ENCODE results near the gene VWF.

Gene VWF

DNA sequence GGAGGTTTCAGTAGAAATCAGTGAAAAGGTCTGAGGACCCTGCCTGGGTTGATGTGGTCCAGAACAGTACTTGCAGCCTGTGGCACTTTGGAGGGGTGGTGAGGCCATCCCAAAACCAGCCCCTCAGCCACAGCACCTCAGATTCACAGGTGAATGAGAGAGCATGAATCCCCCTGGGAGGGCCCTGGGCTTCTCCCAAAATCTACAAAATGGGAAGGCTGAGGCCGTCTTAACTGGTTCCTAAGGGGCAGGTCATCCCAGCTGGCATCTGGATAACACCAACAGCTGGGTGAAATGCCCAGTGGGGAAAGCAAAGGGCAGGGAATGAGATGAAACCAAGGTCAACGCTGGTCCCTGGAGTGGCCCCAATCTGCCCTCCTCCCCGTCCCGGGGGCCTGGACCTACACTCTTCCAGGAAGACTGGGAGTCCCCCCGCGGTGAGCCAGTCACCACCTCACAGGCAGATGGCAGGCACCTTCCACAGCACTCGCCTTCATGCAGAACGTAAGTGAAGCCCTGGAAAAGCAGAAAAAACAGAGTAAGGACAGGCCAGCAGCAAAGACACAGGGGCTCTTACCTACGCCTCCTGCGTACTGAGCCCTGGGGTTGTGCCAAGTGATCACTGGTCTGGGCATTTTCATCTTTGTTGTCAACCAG is 153.1 kb downstream of the VWF start:
- no peak for TF ChIP-seq CTCF (IDR thresholded peaks at IDR 0.05)
- H3K9me3 Mint-ChIP-seq, result no peaks in the 10 kb centered on the region
- no peak for DNase-seq
- H3K36me3 Mint-ChIP-seq (ENCODE audit: low read depth), result no peaks in the 10 kb centered on the region
- H3K4me3 Mint-ChIP-seq, result no peak overlapping the region
- H3K27me3 Mint-ChIP-seq (ENCODE audit: low read depth, poor library complexity), result peaks cover 27% of the 10 kb centered on the region
- peaks cover 5% of the 10 kb centered on the region for H3K4me1 Mint-ChIP-seq
- no peak overlapping the region for H3K27ac Mint-ChIP-seq

- no peak for DNase-seq
- no peaks in the 10 kb centered on the region for H3K9me3 Mint-ChIP-seq
- H3K36me3 Mint-ChIP-seq (ENCODE audit: low read depth), result no peaks in the 10 kb centered on the region
- no peak overlapping the region for H3K4me3 Mint-ChIP-seq
- TF ChIP-seq CTCF (IDR thresholded peaks at IDR 0.05), result no peak
- H3K27ac Mint-ChIP-seq, result no peak overlapping the region
- peaks cover 14% of the 10 kb centered on the region for H3K4me1 Mint-ChIP-seq
- H3K27me3 Mint-ChIP-seq (ENCODE audit: low read depth, poor library complexity), result peaks cover 33% of the 10 kb centered on the region
These were observed 154.3 kb downstream of the VWF start for GRCh38 chr12:5969974-5970690.

DNA sequence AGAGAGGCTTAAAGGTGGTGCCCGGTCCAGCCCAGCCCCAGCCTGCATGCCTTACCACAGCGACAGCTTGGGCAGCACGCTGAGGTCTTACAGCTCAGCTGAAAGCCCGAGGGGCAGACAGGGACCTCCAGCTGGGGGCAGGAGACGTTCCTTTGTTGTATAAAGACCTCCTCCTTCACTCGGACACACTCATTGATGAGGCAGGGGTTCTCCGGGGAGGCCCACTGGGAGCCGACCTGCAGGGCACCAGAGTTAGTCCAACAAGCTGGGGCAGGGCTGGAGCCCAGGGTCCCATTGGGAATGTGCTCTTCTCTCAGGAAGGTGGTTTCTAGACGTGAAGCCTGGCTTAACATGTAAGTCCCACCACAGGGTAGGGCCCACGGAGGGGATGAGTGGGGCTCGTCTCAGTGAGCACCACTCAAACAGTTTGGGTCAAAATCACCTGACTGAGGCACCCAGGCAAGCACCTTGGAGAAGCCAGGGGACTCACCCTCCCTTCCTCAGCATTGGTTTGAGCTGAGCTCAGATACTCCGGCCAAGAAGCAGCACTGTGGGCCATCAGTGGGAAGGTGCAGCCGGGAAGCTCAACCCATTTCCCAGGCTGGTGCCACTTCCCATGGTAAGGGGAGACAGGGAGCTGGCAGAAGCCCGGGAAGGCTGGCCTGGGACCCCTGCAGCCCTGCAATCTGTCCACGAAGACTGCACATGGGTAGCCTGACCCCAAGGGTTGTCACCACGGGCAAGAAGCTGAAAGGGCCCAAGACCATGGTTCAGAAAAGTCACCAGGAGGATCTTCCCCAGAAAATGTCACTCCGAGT is 155.1 kb downstream of the VWF start:
- H3K4me1 Mint-ChIP-seq, result peaks cover 22% of the 10 kb centered on the region
- peaks cover 35% of the 10 kb centered on the region for H3K27me3 Mint-ChIP-seq (ENCODE audit: low read depth, poor library complexity)
- H3K9me3 Mint-ChIP-seq, result no peaks in the 10 kb centered on the region
- H3K4me3 Mint-ChIP-seq, result no peak overlapping the region
- H3K36me3 Mint-ChIP-seq (ENCODE audit: low read depth), result no peaks in the 10 kb centered on the region
- no peak for TF ChIP-seq CTCF (IDR thresholded peaks at IDR 0.05)
- DNase-seq, result no peak
- H3K27ac Mint-ChIP-seq, result no peak overlapping the region

GRCh38 chr12:5967645-5968415 is 156.6 kb downstream of the VWF start:
- no peak for TF ChIP-seq CTCF (IDR thresholded peaks at IDR 0.05)
- no peak for DNase-seq
- Mint-ChIP-seq H3K27me3 (ENCODE audit: low read depth, poor library complexity) (peaks cover 42% of the 10 kb centered on the region), H3K4me1 (peaks cover 29% of the 10 kb centered on the region), H3K9me3 (no peaks in the 10 kb centered on the region), H3K27ac (no peak overlapping the region), H3K4me3 (no peak overlapping the region), H3K36me3 (ENCODE audit: low read depth) (no peaks in the 10 kb centered on the region)

GRCh38 chr12:5966486-5967095 is 157.9 kb downstream of the VWF start:
- H3K9me3 Mint-ChIP-seq, result no peaks in the 10 kb centered on the region
- peaks cover 29% of the 10 kb centered on the region for H3K4me1 Mint-ChIP-seq
- DNase-seq, result no peak
- no peak overlapping the region for H3K27ac Mint-ChIP-seq
- no peak overlapping the region for H3K4me3 Mint-ChIP-seq
- peaks cover 44% of the 10 kb centered on the region for H3K27me3 Mint-ChIP-seq (ENCODE audit: low read depth, poor library complexity)
- no peak for TF ChIP-seq CTCF (IDR thresholded peaks at IDR 0.05)
- H3K36me3 Mint-ChIP-seq (ENCODE audit: low read depth), result no peaks in the 10 kb centered on the region

All from nephron progenitor cell (in vitro differentiated cells).